BJ (cell line): Measurements from ENCODE around the gene GOSR2. TPM values are rescaled to one million over a fixed set of nuclear protein-coding genes. Genes with fewer than 3 reads are reported as not detected.

Experiments
- CTCF ChIA-PET: fragments of 350-600 bp; formaldehyde crosslinking; extraction: SDS; loops from one replicate; lab custom pipeline; 2021; ENCODE audit warnings: antibody characterized with exemption, inconsistent platforms; lab: Yijun Ruan, JAX
- POLR2A ChIA-PET: fragments of 300-600 bp; sonication (Branson Sonifier 250); formaldehyde crosslinking; extraction: SDS; loops from one replicate; lab custom pipeline; 2021; ENCODE audit warnings: antibody characterized with exemption; lab: Charles Lee
- DNase-seq: peaks from one replicate; pipeline ENCODE4 v3.0.0-alpha.2; 2011; ENCODE audit warnings: low read depth
- H3K27me3 ChIP-seq: 2 replicates; pipeline ENCODE4 v1.6.0; 2011; ENCODE audit warnings: low read length; ENCODE audit not compliant: control insufficient read depth, insufficient read depth
- H3K36me3 ChIP-seq: 2 replicates; pipeline ENCODE4 v1.5.1; 2011; ENCODE audit warnings: low read length; ENCODE audit not compliant: control insufficient read depth, insufficient read depth
- H3K4me3 ChIP-seq: 2 replicates; pipeline ENCODE4 v1.5.1; 2011; ENCODE audit warnings: low read depth, mild to moderate bottlenecking, control low read depth, low read length
- CTCF ChIP-seq: IDR thresholded peaks from 2 replicates; pipeline ENCODE4 v1.5.1; 2011; ENCODE audit warnings: low read depth, mild to moderate bottlenecking, control low read depth, inconsistent platforms, low read length, moderate library complexity; ENCODE audit not compliant: insufficient read depth
- polyA plus RNA-seq: library from polyadenylated mRNA; depleted of rRNA; stranded (reverse); fragments of >200 nt; gene quantifications from 2 replicates; pipeline ENCODE4 v1.2.3, GENCODE V29; 2011

The GOSR2 gene
- polyA plus RNA-seq, 1 experiment = 72.8 TPM

DNA sequence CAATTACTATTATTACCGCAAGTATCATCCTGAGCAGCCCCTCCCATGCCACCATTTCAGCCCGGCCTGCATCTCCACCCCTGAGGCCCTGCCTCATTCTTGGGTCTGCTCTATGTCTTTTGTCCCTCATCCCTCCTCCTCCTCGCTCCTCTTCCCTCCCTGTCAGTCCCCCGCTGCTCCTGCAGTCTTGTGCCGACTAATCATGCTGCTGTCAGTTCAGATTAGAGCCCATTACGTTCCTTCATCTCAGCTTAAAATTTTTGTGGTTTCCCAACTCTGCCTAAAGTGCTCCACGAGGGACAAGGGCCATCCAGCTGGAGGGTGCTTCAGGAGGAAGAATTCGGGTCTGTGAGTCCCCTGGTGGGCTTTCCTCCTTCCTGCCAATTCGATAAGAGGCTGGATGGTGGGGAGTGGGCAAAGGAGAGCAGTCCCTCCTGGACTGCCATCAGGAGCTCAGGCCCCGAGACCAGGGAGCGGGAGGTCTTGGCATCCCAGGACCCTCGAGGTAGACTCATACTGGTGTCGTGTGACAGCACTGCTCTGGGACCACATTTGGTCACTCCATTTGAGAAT, 32.9 kb upstream of the GOSR2 start:
- Histone ChIP-seq H3K4me3 (no peak overlapping the region), H3K27me3 (peaks cover 26% of the 10 kb centered on the region), H3K36me3 (no peaks in the 10 kb centered on the region)
- CTCF ChIA-PET = interaction anchor here (1.6 kb wide), 1 partner anchor 13 kb away, joined by 4 read pairs; no protein-coding TSS in a partner anchor
- no peak for TF ChIP-seq CTCF
- POLR2A ChIA-PET = no interaction called here
- no peak for DNase-seq

GRCh38 chr17:46890638-46891037, 32.3 kb upstream of the GOSR2 start:
- ChIA-PET CTCF (interaction anchor here (1.6 kb wide), 1 partner anchor 13 kb away, joined by 4 read pairs; no protein-coding TSS in a partner anchor), POLR2A (no interaction called here)
- TF ChIP-seq CTCF = no peak
- Histone ChIP-seq H3K27me3 (peaks cover 29% of the 10 kb centered on the region), H3K4me3 (no peak overlapping the region), H3K36me3 (no peaks in the 10 kb centered on the region)
- DNase-seq = no peak

- Histone ChIP-seq H3K36me3 (no peaks in the 10 kb centered on the region), H3K4me3 (no peak overlapping the region), H3K27me3 (peaks cover 28% of the 10 kb centered on the region)
- DNase-seq = no peak
- ChIA-PET CTCF (no interaction called here), POLR2A (no interaction called here)
- TF ChIP-seq CTCF = no peak
Observed at GRCh38 chr17:46892192-46892703, 30.7 kb upstream of the GOSR2 start.

DNA sequence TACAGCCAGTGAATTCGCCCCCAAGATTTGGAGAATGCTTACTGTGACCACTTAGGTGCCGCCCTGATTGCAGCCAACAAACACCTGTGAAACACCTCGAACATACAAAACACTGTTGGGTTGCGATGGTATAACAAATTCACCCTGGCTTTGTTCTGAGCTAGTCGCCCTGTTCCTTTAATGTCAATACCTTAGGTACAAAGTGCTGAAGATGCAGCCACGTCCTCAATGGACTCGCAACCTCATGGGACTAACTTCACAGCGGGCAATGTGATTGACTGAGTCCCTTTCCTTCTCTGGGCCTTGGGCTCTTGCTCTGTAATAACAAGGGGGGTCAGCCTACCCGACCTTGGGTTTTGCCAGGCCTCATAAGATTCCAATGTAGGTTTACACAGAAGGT, 28.9 kb upstream of the GOSR2 start:
- H3K27me3 ChIP-seq = peaks cover 24% of the 10 kb centered on the region

More for the DNA sequence above, 28.9 kb upstream of the GOSR2 start:
- no peak for TF ChIP-seq CTCF
- no peaks in the 10 kb centered on the region for H3K36me3 ChIP-seq
- DNase-seq = no peak
- POLR2A ChIA-PET = no interaction called here
- no peak overlapping the region for H3K4me3 ChIP-seq
- CTCF ChIA-PET = interaction anchor here (1.3 kb wide), 1 partner anchor 53 kb away, joined by 5 read pairs; no protein-coding TSS in a partner anchor
